Naive B cell (primary cell): Measurements from ENCODE around the gene RBP5. TPM values are rescaled to one million over a fixed set of nuclear protein-coding genes. Genes with fewer than 3 reads are reported as not detected.
A peak's percentile ranks its signal among the peaks of the same experiment; 100 is the strongest.

Experiments used
- ATAC-seq, 2 donors: fragments of 150-1000 bp; cut with Tn5 transposase; 2 replicates each; pipeline ENCODE4 v1.10.0; 2021; ENCODE audit warnings: low read depth in 2 of 2, mild to moderate bottlenecking in 2 of 2, moderate library complexity in 2 of 2
- DNase-seq: peaks from one replicate; pipeline ENCODE4 v3.0.0; 2022
- H3K27ac Mint-ChIP-seq, 6 donors: one replicate each; pipeline ENCODE4 v1.8.0; 2020 to 2022; ENCODE audit warnings: mild to moderate bottlenecking in 6 of 6, mixed read lengths in 6 of 6, moderate library complexity in 5 of 6, inconsistent platforms in 2 of 6
- H3K27me3 Mint-ChIP-seq, 3 donors: one replicate each; pipeline ENCODE4 v1.8.0; 2021 to 2022; ENCODE audit warnings: mixed read lengths in 3 of 3, mild to moderate bottlenecking in 1 of 3
- H3K36me3 Mint-ChIP-seq, 2 donors: one replicate each; pipeline ENCODE4 v1.8.0; 2020 to 2022; ENCODE audit warnings: mixed read lengths in 2 of 2, inconsistent platforms in 1 of 2, mild to moderate bottlenecking in 1 of 2
- H3K4me1 Mint-ChIP-seq, 3 donors: one replicate each; pipeline ENCODE4 v1.8.0; 2020 to 2022; ENCODE audit warnings: mixed read lengths in 3 of 3, inconsistent platforms in 1 of 3, mild to moderate bottlenecking in 1 of 3, moderate library complexity in 1 of 3
- H3K4me3 Mint-ChIP-seq, 8 donors: one replicate each; pipeline ENCODE4 v1.8.0; 2020 to 2022; ENCODE audit warnings: mild to moderate bottlenecking in 8 of 8, mixed read lengths in 8 of 8, moderate library complexity in 8 of 8, inconsistent platforms in 2 of 8
- H3K9me3 Mint-ChIP-seq, 7 donors: one replicate each; pipeline ENCODE4 v1.8.0; 2020 to 2022; ENCODE audit warnings: mixed read lengths in 7 of 7, mild to moderate bottlenecking in 5 of 7, inconsistent platforms in 2 of 7, moderate library complexity in 1 of 7
- polyA plus RNA-seq, 6 donors: library from polyadenylated mRNA; unstranded; fragments of 300-500 nt; fragmentation: Illumina TruSeq; gene quantifications; one replicate each; pipeline ENCODE4 v1.2.3, GENCODE V29; 2021; ENCODE audit warnings: low read depth in 6 of 6

The RBP5 gene
- polyA plus RNA-seq, 6 donors from 2014 or later: 0.51 TPM; not detected in 5

- Mint-ChIP-seq H3K9me3 (no peaks in the 10 kb centered on the region), H3K27ac (peak overlapping the region in 3 of 6 donors; percentile 81 to 94 (median 92)), H3K27me3 (no peaks in the 10 kb centered on the region), H3K4me3 (peak overlapping the region; percentile 88 to 97 (median 92)), H3K4me1 (peaks cover 30 to 31% (median 31%) of the 10 kb centered on the region in 3 donors), H3K36me3 (no peaks in the 10 kb centered on the region)
- ATAC-seq (peak in 1 of 2 donors; percentile 20), DNase-seq (no peak)
Observed at GRCh38 chr12:7129287-7129871, 690 bp upstream of the RBP5 start.

GRCh38 chr12:7127916-7128626 lies 618 bp downstream of the RBP5 start:
- Mint-ChIP-seq H3K4me3 (peak overlapping the region; percentile 47 to 96 (median 88)), H3K9me3 (no peaks in the 10 kb centered on the region), H3K4me1 (peaks cover 30 to 31% (median 31%) of the 10 kb centered on the region in 3 donors), H3K27ac (peak overlapping the region in 2 of 6 donors; percentile 69 to 92), H3K27me3 (no peaks in the 10 kb centered on the region), H3K36me3 (no peaks in the 10 kb centered on the region)
- ATAC-seq (no peak), DNase-seq (no peak)

- no peaks in the 10 kb centered on the region for H3K27me3 Mint-ChIP-seq
- peak overlapping the region in 2 of 8 donors; percentile 14 to 34 for H3K4me3 Mint-ChIP-seq
- peaks cover 12 to 15% (median 14%) of the 10 kb centered on the region in 3 donors for H3K4me1 Mint-ChIP-seq
- no peak overlapping the region for H3K27ac Mint-ChIP-seq
- DNase-seq: no peak
- ATAC-seq: no peak
- H3K9me3 Mint-ChIP-seq: no peaks in the 10 kb centered on the region
- no peaks in the 10 kb centered on the region for H3K36me3 Mint-ChIP-seq
Observed at GRCh38 chr12:7125632-7126227, 3.0 kb downstream of the RBP5 start.

GRCh38 chr12:7123806-7124522 lies 4.7 kb downstream of the RBP5 start:
- no peak for DNase-seq
- no peak overlapping the region for H3K27ac Mint-ChIP-seq
- H3K4me3 Mint-ChIP-seq: peak overlapping the region in 1 of 8 donors; percentile 72

GRCh38 chr12:7122811-7123769 lies 5.6 kb downstream of the RBP5 start:
- Mint-ChIP-seq H3K4me3 (no peak overlapping the region), H3K4me1 (peaks cover 0 to 11% (median 0%) of the 10 kb centered on the region in 3 donors)

More at GRCh38 chr12:7123806-7124522, 4.7 kb downstream of the RBP5 start:
- Mint-ChIP-seq H3K9me3 (no peaks in the 10 kb centered on the region), H3K36me3 (no peaks in the 10 kb centered on the region), H3K27me3 (no peaks in the 10 kb centered on the region), H3K4me1 (peaks cover 3 to 10% (median 6%) of the 10 kb centered on the region in 3 donors)
- ATAC-seq: no peak

GRCh38 chr12:7121324-7121723 lies 7.4 kb downstream of the RBP5 start:
- Mint-ChIP-seq H3K9me3 (no peaks in the 10 kb centered on the region), H3K4me1 (peaks cover 0 to 6% (median 0%) of the 10 kb centered on the region in 3 donors), H3K4me3 (no peak overlapping the region), H3K27ac (no peak overlapping the region), H3K36me3 (no peaks in the 10 kb centered on the region), H3K27me3 (no peaks in the 10 kb centered on the region)
- ATAC-seq: no peak
- DNase-seq: no peak

More at GRCh38 chr12:7122811-7123769, 5.6 kb downstream of the RBP5 start:
- no peaks in the 10 kb centered on the region for H3K9me3 Mint-ChIP-seq
- no peak overlapping the region for H3K27ac Mint-ChIP-seq
- ATAC-seq (no peak), DNase-seq (no peak)
- H3K36me3 Mint-ChIP-seq: no peaks in the 10 kb centered on the region
- no peaks in the 10 kb centered on the region for H3K27me3 Mint-ChIP-seq

- Mint-ChIP-seq H3K4me1 (peaks cover 0 to 6% (median 0%) of the 10 kb centered on the region in 3 donors), H3K27me3 (no peaks in the 10 kb centered on the region), H3K4me3 (no peak overlapping the region), H3K9me3 (no peaks in the 10 kb centered on the region), H3K27ac (no peak overlapping the region), H3K36me3 (no peaks in the 10 kb centered on the region)
- ATAC-seq (no peak), DNase-seq (no peak)
Observed at GRCh38 chr12:7120166-7120565, 8.5 kb downstream of the RBP5 start.

- no peak for ATAC-seq
- Mint-ChIP-seq H3K4me3 (no peak overlapping the region), H3K9me3 (no peaks in the 10 kb centered on the region), H3K36me3 (no peaks in the 10 kb centered on the region), H3K4me1 (peaks cover 0 to 6% (median 0%) of the 10 kb centered on the region in 3 donors), H3K27me3 (no peaks in the 10 kb centered on the region), H3K27ac (no peak overlapping the region)
- DNase-seq: no peak
Observed at GRCh38 chr12:7118881-7119280, 9.8 kb downstream of the RBP5 start.

GRCh38 chr12:7117670-7118069 lies 11.0 kb downstream of the RBP5 start:
- ATAC-seq: no peak
- Mint-ChIP-seq H3K36me3 (no peaks in the 10 kb centered on the region), H3K4me3 (no peak overlapping the region), H3K9me3 (no peaks in the 10 kb centered on the region), H3K27me3 (no peaks in the 10 kb centered on the region), H3K4me1 (peaks cover 4 to 11% (median 5%) of the 10 kb centered on the region in 3 donors), H3K27ac (no peak overlapping the region)
- no peak for DNase-seq

GRCh38 chr12:7116916-7117315 lies 11.8 kb downstream of the RBP5 start:
- no peak for DNase-seq
- Mint-ChIP-seq H3K27me3 (no peaks in the 10 kb centered on the region), H3K36me3 (no peaks in the 10 kb centered on the region), H3K9me3 (no peaks in the 10 kb centered on the region), H3K4me3 (no peak overlapping the region), H3K4me1 (peaks cover 4 to 11% (median 5%) of the 10 kb centered on the region in 3 donors), H3K27ac (no peak overlapping the region)
- no peak for ATAC-seq

- H3K9me3 Mint-ChIP-seq: no peaks in the 10 kb centered on the region
- H3K4me3 Mint-ChIP-seq: no peak overlapping the region
- peaks cover 4 to 11% (median 5%) of the 10 kb centered on the region in 3 donors for H3K4me1 Mint-ChIP-seq
- H3K27me3 Mint-ChIP-seq: no peaks in the 10 kb centered on the region
- no peak for DNase-seq
- H3K36me3 Mint-ChIP-seq: no peaks in the 10 kb centered on the region
- H3K27ac Mint-ChIP-seq: peak overlapping the region in 1 of 6 donors; percentile 10
- ATAC-seq: no peak
Observed at GRCh38 chr12:7116196-7116595, 12.5 kb downstream of the RBP5 start.

- H3K27me3 Mint-ChIP-seq: no peaks in the 10 kb centered on the region
- no peaks in the 10 kb centered on the region for H3K36me3 Mint-ChIP-seq
- H3K4me3 Mint-ChIP-seq: no peak overlapping the region
- H3K4me1 Mint-ChIP-seq: peaks cover 4 to 11% (median 6%) of the 10 kb centered on the region in 3 donors
- DNase-seq (no peak), ATAC-seq (no peak)
- H3K27ac Mint-ChIP-seq: no peak overlapping the region
- H3K9me3 Mint-ChIP-seq: no peaks in the 10 kb centered on the region
Observed at GRCh38 chr12:7114851-7115250, 13.8 kb downstream of the RBP5 start.
